Coronary artery (tissue), 2 donors: ENCODE data around the gene KCNQ4.
A peak's percentile ranks its signal among the peaks of the same experiment; 100 is the strongest.

Experiments
- DNase-seq: peaks from one replicate; pipeline ENCODE4 v3.0.0-alpha.2; 2017; ENCODE audit warnings: low spot score
- H3K27ac ChIP-seq, 2 donors: fragments of 200-600 bp; sonication (generic); one replicate each; pipeline ENCODE4 v1.5.1; 2016 to 2019
- H3K4me3 ChIP-seq: fragments of 200-600 bp; sonication (generic); 2 replicates; pipeline ENCODE4 v1.5.1; 2016; ENCODE audit warnings: mild to moderate bottlenecking, moderate library complexity
- TF ChIP-seq, protein P1 (sequence below): fragments of 200-600 bp; sonication (generic); IDR thresholded peaks from one replicate; pipeline ENCODE4 v1.5.1; 2019; ENCODE audit warnings: antibody characterized with exemption

The KCNQ4 gene

DNA sequence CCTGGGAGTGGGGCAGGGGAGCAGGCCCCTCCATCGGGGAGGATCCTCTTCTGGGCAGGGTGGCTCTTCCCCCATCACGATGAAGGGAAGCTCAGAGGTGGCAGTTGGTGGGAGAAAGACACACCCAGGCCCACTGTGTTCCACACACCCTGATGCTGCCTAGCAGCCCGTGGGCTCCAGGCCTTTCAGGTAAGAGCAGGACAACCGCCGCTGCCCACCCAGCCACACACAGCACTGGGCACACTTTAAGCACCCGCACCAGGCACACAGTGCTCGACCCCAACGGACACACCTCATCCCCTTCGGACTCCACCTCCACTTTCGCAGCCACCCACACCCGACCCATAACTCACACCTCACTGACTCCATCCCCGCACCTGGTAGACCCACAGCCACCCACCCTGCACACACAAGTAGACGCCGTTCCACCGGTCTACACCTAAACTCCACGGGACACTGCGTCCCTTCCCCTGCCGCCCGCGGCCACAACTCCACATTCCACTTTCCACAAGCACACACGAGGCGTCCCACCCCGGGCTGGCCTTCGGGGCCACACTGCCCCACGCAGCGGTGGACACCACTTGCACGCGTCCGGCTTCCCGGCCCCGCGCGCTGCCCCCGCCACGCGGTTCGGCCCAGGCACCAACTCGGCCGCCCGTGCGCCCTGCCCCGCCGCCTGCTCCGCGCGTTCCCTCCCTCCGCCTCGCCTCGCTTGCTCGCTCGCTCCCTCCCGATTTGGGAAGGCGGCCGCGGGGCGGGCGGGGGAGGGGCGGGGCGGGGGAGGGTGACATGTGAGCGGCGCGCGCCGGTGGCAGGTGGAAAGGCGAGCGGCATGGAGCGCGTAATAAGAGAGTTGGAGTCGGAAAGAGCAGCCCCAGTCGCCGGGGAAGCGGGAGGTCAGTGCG is at the start of gene KCNQ4:
Gene KCNQ4 (plus strand): TSS at position 787 of the 905 bp plus-strand sequence. CDS start 307 bp downstream, outside the sequence.
- peak within 1 kb of the TSS; percentile 80 for H3K4me3 ChIP-seq
- TF ChIP-seq, protein P1, sequence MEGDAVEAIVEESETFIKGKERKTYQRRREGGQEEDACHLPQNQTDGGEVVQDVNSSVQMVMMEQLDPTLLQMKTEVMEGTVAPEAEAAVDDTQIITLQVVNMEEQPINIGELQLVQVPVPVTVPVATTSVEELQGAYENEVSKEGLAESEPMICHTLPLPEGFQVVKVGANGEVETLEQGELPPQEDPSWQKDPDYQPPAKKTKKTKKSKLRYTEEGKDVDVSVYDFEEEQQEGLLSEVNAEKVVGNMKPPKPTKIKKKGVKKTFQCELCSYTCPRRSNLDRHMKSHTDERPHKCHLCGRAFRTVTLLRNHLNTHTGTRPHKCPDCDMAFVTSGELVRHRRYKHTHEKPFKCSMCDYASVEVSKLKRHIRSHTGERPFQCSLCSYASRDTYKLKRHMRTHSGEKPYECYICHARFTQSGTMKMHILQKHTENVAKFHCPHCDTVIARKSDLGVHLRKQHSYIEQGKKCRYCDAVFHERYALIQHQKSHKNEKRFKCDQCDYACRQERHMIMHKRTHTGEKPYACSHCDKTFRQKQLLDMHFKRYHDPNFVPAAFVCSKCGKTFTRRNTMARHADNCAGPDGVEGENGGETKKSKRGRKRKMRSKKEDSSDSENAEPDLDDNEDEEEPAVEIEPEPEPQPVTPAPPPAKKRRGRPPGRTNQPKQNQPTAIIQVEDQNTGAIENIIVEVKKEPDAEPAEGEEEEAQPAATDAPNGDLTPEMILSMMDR, result no peak
- H3K27ac ChIP-seq, result peak within 1 kb of the TSS; percentile 68 to 94
- no peak for DNase-seq

DNA sequence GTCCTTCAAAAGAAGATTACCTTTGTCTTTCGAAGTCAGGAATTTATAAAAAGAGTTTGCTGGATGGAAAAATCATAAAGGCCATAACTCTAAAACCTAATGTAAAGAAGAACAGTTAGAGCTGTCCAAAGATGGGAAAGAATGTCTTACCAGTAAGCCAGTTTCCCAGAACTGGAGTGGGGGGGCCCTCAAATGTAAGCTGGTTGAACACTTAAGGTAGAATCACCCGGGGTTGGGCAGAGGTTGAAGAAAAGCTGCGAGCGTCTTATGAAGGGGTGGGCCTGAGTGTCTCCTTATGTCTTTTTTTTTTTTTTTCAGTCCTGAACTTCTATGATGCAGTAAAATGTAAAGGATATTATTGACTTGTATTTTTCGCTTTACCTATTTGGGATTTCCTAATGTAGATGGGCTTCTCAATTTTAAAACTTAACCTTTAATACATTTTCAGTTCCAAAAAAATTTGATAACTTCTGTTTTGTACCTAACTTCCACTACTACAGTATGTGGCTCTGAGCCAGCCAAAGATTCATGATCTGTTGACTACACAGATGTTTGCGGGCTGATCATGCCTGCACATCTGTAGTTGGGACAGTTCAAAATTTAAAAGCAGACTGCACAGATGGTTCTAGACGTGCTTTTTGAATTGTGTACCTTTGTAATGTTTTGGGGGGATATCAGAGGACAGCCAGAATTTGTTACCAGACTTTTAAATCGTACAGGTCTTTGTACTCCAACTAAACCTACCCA is 48.5 kb upstream of the KCNQ4 start:
- no peak for DNase-seq
- Histone ChIP-seq H3K4me3 (no peak overlapping the region), H3K27ac (no peak overlapping the region)
- TF ChIP-seq, protein P1, result no peak

DNA sequence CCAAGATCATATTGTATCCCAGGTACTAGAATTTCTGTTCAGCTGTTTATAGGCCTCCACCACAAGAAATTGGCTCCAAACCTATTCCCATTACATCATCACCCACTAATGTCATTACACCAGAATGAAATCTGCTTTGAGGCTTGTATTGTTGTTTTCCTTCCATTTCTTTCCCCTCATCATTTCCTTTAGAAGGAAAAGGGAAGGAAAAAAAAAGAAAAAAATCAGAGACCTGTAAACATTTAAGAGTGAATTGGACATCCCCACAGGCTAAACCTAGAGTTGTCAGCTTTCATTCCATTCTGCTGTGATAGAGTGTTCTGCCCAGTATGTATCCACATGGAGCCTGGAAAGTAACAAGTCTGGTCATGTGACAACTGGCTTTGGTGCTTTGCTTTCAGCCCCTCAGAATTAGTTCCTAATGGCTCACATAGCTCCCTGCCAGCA is 47.5 kb upstream of the KCNQ4 start:
- no peak overlapping the region for H3K4me3 ChIP-seq
- no peak for DNase-seq
- H3K27ac ChIP-seq, result no peak overlapping the region
- TF ChIP-seq, protein P1, result no peak

DNA sequence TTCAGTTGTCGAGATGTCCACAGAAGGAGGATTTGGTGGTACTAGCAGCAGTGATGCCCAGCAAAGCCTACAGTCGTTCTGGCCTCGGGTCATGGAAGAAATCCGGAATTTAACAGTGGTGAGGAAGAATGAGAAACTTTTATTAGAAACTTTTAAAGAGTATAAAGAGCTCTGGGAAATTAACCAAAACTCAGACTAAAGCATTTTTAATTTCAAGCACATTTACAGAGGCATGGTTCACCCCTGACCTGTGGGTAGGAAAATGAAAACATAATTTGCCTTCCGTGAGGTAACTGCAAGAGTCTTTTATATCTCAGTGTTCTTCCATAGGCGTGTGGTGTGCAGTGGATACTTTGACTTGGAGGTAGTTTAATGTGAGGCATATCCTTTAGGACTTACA is 44.8 kb upstream of the KCNQ4 start:
- H3K27ac ChIP-seq, result no peak overlapping the region
- no peak overlapping the region for H3K4me3 ChIP-seq
- TF ChIP-seq, protein P1, result no peak
- DNase-seq, result no peak

DNA sequence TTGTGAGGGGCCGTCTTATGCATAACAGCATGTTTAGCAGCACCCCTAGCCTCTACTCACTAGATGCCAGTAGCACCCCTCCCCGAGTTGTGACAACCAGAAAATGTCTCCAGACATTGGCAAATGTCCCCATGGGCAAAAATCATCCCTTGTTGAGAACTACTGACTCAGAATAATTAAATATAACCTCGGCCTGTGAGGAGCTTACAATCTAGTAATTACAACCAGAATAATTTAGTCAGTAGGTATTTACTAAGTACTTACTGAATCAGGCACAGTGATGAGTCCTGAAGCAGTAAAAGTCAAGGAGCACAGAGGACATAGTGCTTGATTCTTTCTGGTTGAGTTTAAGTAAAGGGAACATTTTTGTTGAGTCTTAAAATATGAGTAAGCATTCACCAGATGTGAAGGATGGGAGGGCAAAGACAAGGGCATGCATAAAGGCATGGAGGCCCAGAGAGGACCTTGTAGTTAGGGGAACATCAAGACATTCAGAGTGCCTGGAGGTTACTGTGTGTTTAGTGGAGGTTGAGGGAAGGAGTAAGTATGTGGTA is 44.1 kb upstream of the KCNQ4 start:
- TF ChIP-seq, protein P1, result no peak
- H3K27ac ChIP-seq, result peak overlapping the region in 1 of 2 donors; percentile 53
- H3K4me3 ChIP-seq, result no peak overlapping the region
- no peak for DNase-seq

DNA sequence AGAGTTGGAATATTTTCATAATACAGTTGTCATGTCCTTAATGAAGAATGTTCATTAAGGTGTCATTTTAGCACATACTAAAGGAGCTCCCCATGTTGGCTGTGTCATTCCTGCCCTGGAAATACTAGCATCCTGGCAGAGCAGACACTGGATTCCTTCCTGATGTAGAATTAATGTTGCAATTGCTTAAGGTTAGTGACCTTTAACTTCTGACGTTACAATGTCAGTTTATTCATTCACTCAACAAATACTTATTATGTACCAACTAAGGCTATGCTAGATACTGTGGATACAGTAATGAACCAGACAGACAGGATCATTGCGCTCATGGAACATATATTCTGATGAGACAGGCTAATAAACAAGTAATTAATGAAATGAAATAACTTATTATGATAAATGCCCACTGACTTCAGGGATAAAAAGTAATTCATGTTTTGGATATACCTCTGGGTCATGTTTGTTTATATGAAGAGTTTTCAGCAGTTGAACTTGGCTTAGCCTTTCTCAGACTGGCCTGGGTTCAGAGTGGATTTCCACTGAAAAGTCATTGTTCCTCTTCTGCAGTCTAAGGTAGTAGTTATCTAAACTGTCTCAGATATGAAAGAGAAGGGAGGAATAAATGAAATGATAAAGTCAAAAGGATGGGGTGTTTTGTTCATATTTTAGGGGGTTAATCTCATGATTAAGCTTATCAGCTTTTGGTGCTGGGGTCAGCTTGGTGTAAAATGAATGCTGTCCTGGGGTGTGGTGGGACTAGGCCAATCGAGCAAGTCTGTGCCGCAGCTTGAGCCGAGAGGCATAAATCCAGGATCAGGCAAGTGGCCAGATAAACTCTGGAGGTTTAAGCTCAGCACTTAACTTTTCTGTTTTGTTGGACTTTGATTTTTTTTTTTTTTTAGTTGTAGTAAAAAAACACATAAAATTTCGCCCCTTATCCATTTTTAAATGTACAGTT is 43.3 kb upstream of the KCNQ4 start:
- Histone ChIP-seq H3K4me3 (no peak overlapping the region), H3K27ac (peak overlapping the region in 1 of 2 donors; percentile 53)
- DNase-seq, result no peak
- TF ChIP-seq, protein P1, result no peak
